K562 (cell line): ENCODE results near the gene TRIM38. TPM values are rescaled to one million over a fixed set of nuclear protein-coding genes. Genes with fewer than 3 reads are reported as not detected.
A peak's percentile ranks its signal among the peaks of the same experiment; 100 is the strongest.

Experiments used
- BCOR ChIP-seq: fragments of 450-650 bp; IDR thresholded peaks from 2 replicates; pipeline ENCODE4 v1.6.1; 2016
- HEY1 ChIP-seq: fragments of 250-450 bp; sonication (Bioruptor Pico); IDR thresholded peaks from 2 replicates; pipeline ENCODE4 v1.5.0; 2020; ENCODE audit warnings: mild to moderate bottlenecking, moderate library complexity, borderline replicate concordance
- JUND ChIP-seq, 2 experiments: IDR thresholded peaks; 2 replicates in 1 of 2; 3 replicates in 1 of 2; pipeline ENCODE4 v1.6.1; 2011; ENCODE audit warnings: borderline replicate concordance in 2 of 2, low read depth in 2 of 2, low read length in 2 of 2, improper control_type of control experiment in 1 of 2, missing biosample characterization in 1 of 2, missing genetic modification characterization in 1 of 2, missing genetic modification reagents in 1 of 2
- KAT2B ChIP-seq: IDR thresholded peaks from one replicate; pipeline ENCODE4 v1.6.1; 2012; ENCODE audit warnings: low read depth, mild to moderate bottlenecking, control low read depth, inconsistent platforms, low read length, moderate library complexity
- KDM4B ChIP-seq, 2 experiments: fragments of 450-650 bp in 1 of 2; sonication (generic) in 1 of 2; IDR thresholded peaks; 2 replicates each; pipeline ENCODE4 v1.6.1; 2016 to 2017; ENCODE audit warnings: borderline replicate concordance in 2 of 2, antibody characterized with exemption in 1 of 2, low read depth in 1 of 2, mild to moderate bottlenecking in 1 of 2
- NCOA4 ChIP-seq: fragments of 450-650 bp; IDR thresholded peaks from 2 replicates; pipeline ENCODE4 v1.6.1; 2018; ENCODE audit warnings: mild to moderate bottlenecking; ENCODE audit not compliant: partially characterized antibody
- NFXL1 ChIP-seq: fragments of 450-650 bp; formaldehyde crosslinking; IDR thresholded peaks from 2 replicates; pipeline ENCODE4 v1.4.0; 2021; ENCODE audit warnings: mild to moderate bottlenecking
- NRF1 ChIP-seq, 2 experiments: fragments of 450-650 bp; IDR thresholded peaks in 1 of 2; conservative IDR thresholded peaks in 1 of 2; 2 replicates each; pipeline ENCODE4 v1.6.1; 2014; ENCODE audit warnings: mild to moderate bottlenecking in 2 of 2
- SOX6 ChIP-seq: fragments of 450-650 bp; IDR thresholded peaks from 2 replicates; pipeline ENCODE4 v1.6.1; 2014; ENCODE audit warnings: mild to moderate bottlenecking
- SRF ChIP-seq, 2 experiments: fragments of 250-450, 450-650 bp in 1 of 2; sonication (Bioruptor Pico) in 1 of 2; sonication (generic) in 1 of 2; formaldehyde crosslinking; IDR thresholded peaks; 2 replicates each; pipeline versions ENCODE4 v1.5.0 to v1.5.1; 2020 to 2022; ENCODE audit warnings: mild to moderate bottlenecking in 1 of 2, missing genetic modification reagents in 1 of 2
- TCF3 ChIP-seq: sonication (generic); formaldehyde crosslinking; IDR thresholded peaks from 2 replicates; pipeline ENCODE4 v1.4.0; 2020; ENCODE audit warnings: mild to moderate bottlenecking, missing genetic modification reagents
- YY1 ChIP-seq, 3 experiments: IDR thresholded peaks; 2 replicates each; pipeline ENCODE4 v1.6.1; 2011; ENCODE audit warnings: low read length in 2 of 3, mild to moderate bottlenecking in 2 of 3, moderate library complexity in 2 of 3, borderline replicate concordance in 1 of 3, control low read depth in 1 of 3, low read depth in 1 of 3; ENCODE audit not compliant: insufficient read depth in 3 of 3, insufficient replicate concordance in 2 of 3, control insufficient read depth in 1 of 3, insufficient read length in 1 of 3; ENCODE audit errors: extremely low read depth in 1 of 3
- ZNF668 ChIP-seq: fragments of 250-450 bp; sonication (Bioruptor Pico); IDR thresholded peaks from 2 replicates; pipeline ENCODE4 v1.8.0; 2022; ENCODE audit warnings: mild to moderate bottlenecking, inconsistent platforms
- polyA plus RNA-seq, 8 experiments: library from polyadenylated mRNA; depleted of rRNA in 4 of 8; stranded (reverse) in 5 of 8; unstranded in 3 of 8; fragments of >200 nt; fragmentation: Nextera tagmentation in 2 of 8; fragmentation: Illumina TruSeq in 1 of 8; extraction: Ambion mirVana in 2 of 8; extraction: Trizol in 1 of 8; gene quantifications; 2 replicates each; pipeline versions ENCODE4 v1.2.1 to v1.2.3, GENCODE V29; 2011 to 2014; ENCODE audit warnings: inconsistent platforms in 1 of 8, missing spikeins in 1 of 8
- total RNA-seq, 7 experiments: library from RNA; depleted of rRNA in 6 of 7; stranded (reverse); fragments of >200 nt in 6 of 7; fragmentation: Illumina TruSeq in 2 of 7; extraction: Trizol in 2 of 7; gene quantifications; 2 replicates each; pipeline versions ENCODE4 v1.2.1 to v1.2.3, GENCODE V29; 2011 to 2021; ENCODE audit warnings: low replicate concordance in 1 of 7
- TF ChIP-seq, protein P1 (sequence below): fragments of 450-650 bp; formaldehyde crosslinking; IDR thresholded peaks from 2 replicates; pipeline ENCODE4 v1.4.0; 2020; ENCODE audit warnings: mild to moderate bottlenecking, mixed read lengths
- TF ChIP-seq, protein P2 (sequence below): fragments of 200-800 bp; sonication (Bioruptor generic); IDR thresholded peaks from 2 replicates; pipeline ENCODE4 v1.6.1; 2017; ENCODE audit warnings: missing genetic modification characterization, missing compliant biosample characterization
- TF ChIP-seq, protein P3 (sequence below): IDR thresholded peaks from 2 replicates; pipeline ENCODE4 v1.6.1; 2012; ENCODE audit warnings: low read depth, low read length, improper control_type of control experiment, borderline replicate concordance
- TF ChIP-seq, protein P4 (sequence below): IDR thresholded peaks from 2 replicates; pipeline ENCODE4 v1.6.1; 2011; ENCODE audit not compliant: insufficient read length; ENCODE audit errors: extremely low read depth
- TF ChIP-seq, protein P5 (sequence below): fragments of 200-400 bp; formaldehyde crosslinking; IDR thresholded peaks from 2 replicates; pipeline ENCODE4 v1.6.1; 2017; ENCODE audit warnings: mild to moderate bottlenecking, low read depth, low read length, moderate library complexity

The TRIM38 gene
- total and polyA plus RNA-seq, 9 of the 15 experiments (the other 6 are each of a cell fraction or from before 2014, with no cell fraction given): 1.7 to 6.7 (median 6.3) TPM

DNA sequence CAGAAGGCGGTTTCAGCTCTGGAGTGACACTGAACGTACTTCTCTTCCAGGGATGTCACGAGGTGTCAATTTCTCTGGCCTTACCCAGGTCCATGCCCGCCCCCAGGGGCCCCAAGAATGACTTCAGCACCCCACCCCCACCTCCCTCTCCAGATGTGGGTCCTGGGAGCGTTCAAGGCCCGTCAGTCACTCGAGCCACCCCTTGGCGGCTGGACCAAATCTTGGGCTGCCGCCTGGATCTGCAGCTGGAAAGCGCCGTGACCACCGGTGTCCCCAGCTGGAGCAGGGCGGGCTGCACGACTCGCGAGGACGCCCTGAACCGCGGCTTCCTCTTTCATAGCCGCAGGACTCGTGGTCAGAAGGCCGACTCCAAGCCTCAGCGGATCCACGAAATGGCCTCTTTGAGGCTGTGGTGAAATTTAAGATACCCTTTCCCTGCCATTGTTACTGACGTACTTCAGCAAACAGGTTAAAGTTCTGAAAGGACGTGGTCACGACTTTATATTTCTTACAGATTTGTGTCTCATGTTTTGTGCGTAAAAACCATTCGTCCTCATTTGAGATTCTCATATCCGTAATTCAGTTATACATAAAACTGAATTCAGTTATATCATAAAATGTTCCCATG, 29.3 kb downstream of the TRIM38 start (continued):
- TF ChIP-seq, protein P1, sequence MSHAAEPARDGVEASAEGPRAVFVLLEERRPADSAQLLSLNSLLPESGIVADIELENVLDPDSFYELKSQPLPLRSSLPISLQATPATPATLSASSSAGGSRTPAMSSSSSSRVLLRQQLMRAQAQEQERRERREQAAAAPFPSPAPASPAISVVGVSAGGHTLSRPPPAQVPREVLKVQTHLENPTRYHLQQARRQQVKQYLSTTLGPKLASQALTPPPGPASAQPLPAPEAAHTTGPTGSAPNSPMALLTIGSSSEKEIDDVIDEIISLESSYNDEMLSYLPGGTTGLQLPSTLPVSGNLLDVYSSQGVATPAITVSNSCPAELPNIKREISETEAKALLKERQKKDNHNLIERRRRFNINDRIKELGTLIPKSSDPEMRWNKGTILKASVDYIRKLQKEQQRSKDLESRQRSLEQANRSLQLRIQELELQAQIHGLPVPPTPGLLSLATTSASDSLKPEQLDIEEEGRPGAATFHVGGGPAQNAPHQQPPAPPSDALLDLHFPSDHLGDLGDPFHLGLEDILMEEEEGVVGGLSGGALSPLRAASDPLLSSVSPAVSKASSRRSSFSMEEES: peak; percentile 90
- TF ChIP-seq NFXL1 (0 out of 2 replicates have a peak, but pooled peaks have one; percentile 31), KAT2B (no peak), NCOA4 (peak; percentile 1), SOX6 (peak; percentile 26), TCF3 (CRISPR knock-in tag) (peak; percentile 77), NRF1 (conservative IDR thresholded peaks at IDR 0.05 in 1 of 2, IDR thresholded peaks at IDR 0.05 in 1 of 2) (no peak), JUND (IDR thresholded peaks at IDR 0.05; ENCODE audit: borderline replicate concordance, low read depth, low read length) (peak; percentile 56), JUND (tag; IDR thresholded peaks at IDR 0.05; ENCODE audit: borderline replicate concordance, low read depth, low read length) (no peak; the same call in 2 of the 3 replicates), YY1 (IDR thresholded peaks at IDR 0.05; ENCODE audit: borderline replicate concordance in 1 of 3, control insufficient read depth in 1 of 3, extremely low read depth in 1 of 3, insufficient read depth in 3 of 3, insufficient read length in 1 of 3, insufficient replicate concordance in 2 of 3, low read depth in 1 of 3, low read length in 2 of 3) (peak in 2 of 3 experiments; percentile 33 to 61), BCOR (0 out of 2 replicates have a peak, but pooled peaks have one; percentile 31), ZNF668 (CRISPR knock-in tag) (no peak), HEY1 (CRISPR knock-in tag) (0 out of 2 replicates have a peak, but pooled peaks have one; percentile 2), KDM4B (IDR thresholded peaks at IDR 0.05; ENCODE audit: borderline replicate concordance in 2 of 2, low read depth in 1 of 2) (no peak), SRF (CRISPR knock-in tag; IDR thresholded peaks at IDR 0.05) (no peak; a peak in 1 of 4 replicates)
- TF ChIP-seq, protein P2, sequence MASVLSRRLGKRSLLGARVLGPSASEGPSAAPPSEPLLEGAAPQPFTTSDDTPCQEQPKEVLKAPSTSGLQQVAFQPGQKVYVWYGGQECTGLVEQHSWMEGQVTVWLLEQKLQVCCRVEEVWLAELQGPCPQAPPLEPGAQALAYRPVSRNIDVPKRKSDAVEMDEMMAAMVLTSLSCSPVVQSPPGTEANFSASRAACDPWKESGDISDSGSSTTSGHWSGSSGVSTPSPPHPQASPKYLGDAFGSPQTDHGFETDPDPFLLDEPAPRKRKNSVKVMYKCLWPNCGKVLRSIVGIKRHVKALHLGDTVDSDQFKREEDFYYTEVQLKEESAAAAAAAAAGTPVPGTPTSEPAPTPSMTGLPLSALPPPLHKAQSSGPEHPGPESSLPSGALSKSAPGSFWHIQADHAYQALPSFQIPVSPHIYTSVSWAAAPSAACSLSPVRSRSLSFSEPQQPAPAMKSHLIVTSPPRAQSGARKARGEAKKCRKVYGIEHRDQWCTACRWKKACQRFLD (CRISPR knock-in tag): peak; percentile 88
- TF ChIP-seq, protein P3, sequence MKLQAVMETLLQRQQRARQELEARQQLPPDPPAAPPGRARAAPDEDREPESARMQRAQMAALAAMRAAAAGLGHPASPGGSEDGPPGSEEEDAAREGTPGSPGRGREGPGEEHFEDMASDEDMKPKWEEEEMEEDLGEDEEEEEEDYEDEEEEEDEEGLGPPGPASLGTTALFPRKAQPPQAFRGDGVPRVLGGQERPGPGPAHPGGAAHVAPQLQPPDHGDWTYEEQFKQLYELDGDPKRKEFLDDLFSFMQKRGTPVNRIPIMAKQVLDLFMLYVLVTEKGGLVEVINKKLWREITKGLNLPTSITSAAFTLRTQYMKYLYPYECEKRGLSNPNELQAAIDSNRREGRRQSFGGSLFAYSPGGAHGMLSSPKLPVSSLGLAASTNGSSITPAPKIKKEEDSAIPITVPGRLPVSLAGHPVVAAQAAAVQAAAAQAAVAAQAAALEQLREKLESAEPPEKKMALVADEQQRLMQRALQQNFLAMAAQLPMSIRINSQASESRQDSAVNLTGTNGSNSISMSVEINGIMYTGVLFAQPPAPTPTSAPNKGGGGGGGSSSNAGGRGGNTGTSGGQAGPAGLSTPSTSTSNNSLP: no peak
- TF ChIP-seq, protein P4, sequence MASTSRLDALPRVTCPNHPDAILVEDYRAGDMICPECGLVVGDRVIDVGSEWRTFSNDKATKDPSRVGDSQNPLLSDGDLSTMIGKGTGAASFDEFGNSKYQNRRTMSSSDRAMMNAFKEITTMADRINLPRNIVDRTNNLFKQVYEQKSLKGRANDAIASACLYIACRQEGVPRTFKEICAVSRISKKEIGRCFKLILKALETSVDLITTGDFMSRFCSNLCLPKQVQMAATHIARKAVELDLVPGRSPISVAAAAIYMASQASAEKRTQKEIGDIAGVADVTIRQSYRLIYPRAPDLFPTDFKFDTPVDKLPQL: no peak
- TF ChIP-seq, protein P5, sequence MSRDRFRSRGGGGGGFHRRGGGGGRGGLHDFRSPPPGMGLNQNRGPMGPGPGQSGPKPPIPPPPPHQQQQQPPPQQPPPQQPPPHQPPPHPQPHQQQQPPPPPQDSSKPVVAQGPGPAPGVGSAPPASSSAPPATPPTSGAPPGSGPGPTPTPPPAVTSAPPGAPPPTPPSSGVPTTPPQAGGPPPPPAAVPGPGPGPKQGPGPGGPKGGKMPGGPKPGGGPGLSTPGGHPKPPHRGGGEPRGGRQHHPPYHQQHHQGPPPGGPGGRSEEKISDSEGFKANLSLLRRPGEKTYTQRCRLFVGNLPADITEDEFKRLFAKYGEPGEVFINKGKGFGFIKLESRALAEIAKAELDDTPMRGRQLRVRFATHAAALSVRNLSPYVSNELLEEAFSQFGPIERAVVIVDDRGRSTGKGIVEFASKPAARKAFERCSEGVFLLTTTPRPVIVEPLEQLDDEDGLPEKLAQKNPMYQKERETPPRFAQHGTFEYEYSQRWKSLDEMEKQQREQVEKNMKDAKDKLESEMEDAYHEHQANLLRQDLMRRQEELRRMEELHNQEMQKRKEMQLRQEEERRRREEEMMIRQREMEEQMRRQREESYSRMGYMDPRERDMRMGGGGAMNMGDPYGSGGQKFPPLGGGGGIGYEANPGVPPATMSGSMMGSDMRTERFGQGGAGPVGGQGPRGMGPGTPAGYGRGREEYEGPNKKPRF: no peak
